Loucy (cell line): ENCODE measurements around the gene COL5A1.

Experiments
- H2AFZ ChIP-seq: fragments of 200-600 bp; sonication (generic); 2 replicates; pipeline ENCODE4 v1.6.0; 2016; ENCODE audit warnings: antibody characterized with exemption, mild to moderate bottlenecking, low read length, moderate library complexity
- H3F3A ChIP-seq: fragments of 200-600 bp; 2 replicates; pipeline ENCODE4 v1.6.0; 2016; ENCODE audit warnings: antibody characterized with exemption, low read depth, mild to moderate bottlenecking
- H3K27me3 ChIP-seq: fragments of 200-600 bp; sonication (generic); 2 replicates; pipeline ENCODE4 v1.6.1; 2014; ENCODE audit warnings: low read length, mild to moderate bottlenecking; ENCODE audit not compliant: insufficient read depth, poor library complexity, severe bottlenecking
- H3K36me3 ChIP-seq: fragments of 200-600 bp; sonication (generic); 2 replicates; pipeline ENCODE4 v1.6.1; 2016; ENCODE audit warnings: low read length; ENCODE audit not compliant: insufficient read depth
- H3K4me1 ChIP-seq: fragments of 200-600 bp; sonication (generic); 2 replicates; pipeline ENCODE4 v1.5.1; 2014; ENCODE audit warnings: low read length, mild to moderate bottlenecking; ENCODE audit not compliant: insufficient read depth, poor library complexity, severe bottlenecking
- H3K4me2 ChIP-seq: fragments of 200-600 bp; sonication (generic); 2 replicates; pipeline ENCODE4 v1.6.0; 2014; ENCODE audit warnings: antibody characterized with exemption, low read length, low read depth, mild to moderate bottlenecking; ENCODE audit not compliant: poor library complexity, severe bottlenecking
- H3K4me3 ChIP-seq: fragments of 200-600 bp; sonication (generic); 2 replicates; pipeline ENCODE4 v1.5.1; 2014; ENCODE audit warnings: low read length, mild to moderate bottlenecking, mixed read lengths; ENCODE audit not compliant: poor library complexity, severe bottlenecking
- H3K79me2 ChIP-seq: fragments of 200-600 bp; sonication (generic); 2 replicates; pipeline ENCODE4 v1.6.1; 2014; ENCODE audit warnings: low read length; ENCODE audit not compliant: insufficient read depth
- H3K9ac ChIP-seq: fragments of 200-600 bp; sonication (generic); 2 replicates; pipeline ENCODE4 v1.6.0; 2014; ENCODE audit warnings: mild to moderate bottlenecking, low read depth, low read length, moderate library complexity; ENCODE audit not compliant: poor library complexity, severe bottlenecking
- H3K9me2 ChIP-seq: fragments of 200-600 bp; sonication (generic); replicated peaks from 2 replicates; pipeline ENCODE4 v1.6.1; 2016; ENCODE audit warnings: low read depth, low read length, mixed read lengths
- H3K9me3 ChIP-seq: fragments of 200-600 bp; sonication (generic); 2 replicates; pipeline ENCODE4 v1.6.1; 2014; ENCODE audit warnings: mild to moderate bottlenecking, antibody characterized with exemption, low read length, low read depth; ENCODE audit not compliant: insufficient read depth
- H4K20me1 ChIP-seq: fragments of 200-600 bp; sonication (generic); 2 replicates; pipeline ENCODE4 v1.6.0; 2014; ENCODE audit warnings: antibody characterized with exemption, low read length, mild to moderate bottlenecking; ENCODE audit not compliant: insufficient read depth, poor library complexity, severe bottlenecking
- CTCF ChIP-seq: fragments of 200-600 bp; sonication (generic); conservative IDR thresholded peaks from 2 replicates; pipeline ENCODE4 v1.5.1; 2014; ENCODE audit warnings: mild to moderate bottlenecking, antibody characterized with exemption, low read length
- EZH2phosphoT487 ChIP-seq: fragments of 200-600 bp; IDR thresholded peaks from 2 replicates; pipeline ENCODE4 v1.6.1; 2018; ENCODE audit warnings: antibody characterized with exemption, mild to moderate bottlenecking, moderate library complexity, borderline replicate concordance

Gene COL5A1

GRCh38 chr9:134720796-134721195 lies 79.2 kb downstream of the COL5A1 start:
- H3K79me2 ChIP-seq: no peaks in the 10 kb centered on the region
- no peaks in the 10 kb centered on the region for H3K36me3 ChIP-seq
- no peak overlapping the region for H2AFZ ChIP-seq
- H3K4me2 ChIP-seq: no peak overlapping the region
- TF ChIP-seq CTCF (no peak), EZH2phosphoT487 (no peak)
- no peaks in the 10 kb centered on the region for H3K9me2 ChIP-seq
- H3K4me1 ChIP-seq: peaks cover 34% of the 10 kb centered on the region
- no peaks in the 10 kb centered on the region for H3K27me3 ChIP-seq
- H4K20me1 ChIP-seq: no peaks in the 10 kb centered on the region
- H3K4me3 ChIP-seq: no peak overlapping the region
- no peak overlapping the region for H3K9ac ChIP-seq
- H3K9me3 ChIP-seq: no peaks in the 10 kb centered on the region
- H3F3A ChIP-seq: no peaks in the 10 kb centered on the region

GRCh38 chr9:134721344-134721743 lies 79.7 kb downstream of the COL5A1 start:
- Histone ChIP-seq H3K4me1 (peaks cover 40% of the 10 kb centered on the region), H3K79me2 (no peaks in the 10 kb centered on the region), H4K20me1 (no peaks in the 10 kb centered on the region), H3F3A (no peaks in the 10 kb centered on the region), H3K9ac (no peak overlapping the region), H3K4me2 (no peak overlapping the region), H3K27me3 (no peaks in the 10 kb centered on the region), H3K9me2 (no peaks in the 10 kb centered on the region), H3K36me3 (no peaks in the 10 kb centered on the region), H3K9me3 (no peaks in the 10 kb centered on the region), H2AFZ (no peak overlapping the region), H3K4me3 (no peak overlapping the region)
- TF ChIP-seq CTCF: no peak
- no peak for TF ChIP-seq EZH2phosphoT487

GRCh38 chr9:134722120-134722701 lies 80.6 kb downstream of the COL5A1 start:
- Histone ChIP-seq H3K4me2 (no peak overlapping the region), H3K36me3 (no peaks in the 10 kb centered on the region), H3K9me3 (no peaks in the 10 kb centered on the region), H3K9me2 (no peaks in the 10 kb centered on the region), H2AFZ (no peak overlapping the region), H4K20me1 (no peaks in the 10 kb centered on the region), H3K79me2 (no peaks in the 10 kb centered on the region), H3K4me3 (no peak overlapping the region), H3K27me3 (no peaks in the 10 kb centered on the region), H3K9ac (no peak overlapping the region), H3K4me1 (peaks cover 40% of the 10 kb centered on the region), H3F3A (no peaks in the 10 kb centered on the region)
- TF ChIP-seq EZH2phosphoT487 (no peak), CTCF (no peak)
